ENCODE data around the gene TMEM120B. TPM values are rescaled to one million over a fixed set of nuclear protein-coding genes. Genes with fewer than 3 reads are reported as not detected.
A peak's percentile ranks its signal among the peaks of the same experiment; 100 is the strongest.

The TMEM120B gene
- total and polyA plus RNA-seq, 2 of the 13 experiments (the other 11 are each of a cell fraction or from before 2014, with no cell fraction given): 7.1 to 12.9 TPM

DNA sequence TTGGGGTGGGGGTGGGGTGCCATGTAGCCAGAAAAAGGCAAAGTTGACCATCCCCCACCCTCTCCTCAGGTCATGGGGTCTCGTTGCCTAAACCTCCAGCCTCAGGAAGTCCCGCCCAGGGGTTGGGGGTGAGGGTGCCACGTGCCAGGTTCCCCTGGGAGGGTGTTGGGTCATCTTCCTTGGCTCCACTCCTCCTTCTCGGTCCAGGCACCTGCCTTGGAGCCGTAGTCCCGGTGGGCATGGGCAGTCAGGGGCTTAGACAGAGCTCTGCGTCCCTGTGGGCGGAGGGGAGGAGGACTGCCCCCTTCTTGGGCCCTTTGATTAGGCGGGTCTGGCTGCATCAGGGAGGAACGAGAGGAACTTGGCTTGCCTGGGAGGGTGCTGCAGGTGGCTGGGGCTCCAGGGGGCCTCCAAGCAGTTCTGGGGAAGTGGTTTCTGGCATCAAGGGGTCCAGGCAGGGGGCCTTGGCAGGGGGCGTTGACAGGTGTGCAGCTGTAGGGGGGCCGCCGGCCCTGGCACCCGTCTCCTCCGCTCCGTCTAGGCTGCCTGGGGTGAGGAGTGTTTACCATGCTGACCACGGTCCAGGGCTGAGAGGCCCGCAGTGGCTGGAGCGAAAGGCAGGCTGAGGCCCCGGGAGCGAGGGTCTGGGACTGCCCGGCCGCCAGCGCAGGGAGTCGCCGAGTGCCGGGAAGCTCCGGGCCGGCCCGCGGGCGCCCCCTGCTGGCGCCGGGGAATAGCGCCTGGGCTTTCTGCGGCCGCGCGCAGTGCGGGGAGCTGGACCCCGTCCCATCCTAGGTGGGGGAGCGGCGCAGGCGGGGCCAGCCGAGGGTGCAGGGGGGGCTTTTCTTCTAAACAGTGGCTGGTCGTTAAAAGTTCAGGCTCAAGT is 99.1 kb downstream of the TMEM120B start (continued):
- TF ChIP-seq SRSF4 (IDR thresholded peaks at IDR 0.05; ENCODE audit: low read depth, low read length, poor library complexity, severe bottlenecking) (no peak), YY1 (IDR thresholded peaks at IDR 0.05; ENCODE audit: insufficient read depth, insufficient replicate concordance, low read depth, low read length) (peak; percentile 74), ARNT (IDR thresholded peaks at IDR 0.05) (no peak), TCF7L2 (IDR thresholded peaks at IDR 0.05; ENCODE audit: low read depth, low read length) (no peak), POLR2A (IDR thresholded peaks at IDR 0.05; ENCODE audit: insufficient read depth in 1 of 2, low read depth in 2 of 2, low read length in 2 of 2) (no peak), SP1 (IDR thresholded peaks at IDR 0.05) (no peak), SP1 (CRISPR knock-in tag; IDR thresholded peaks at IDR 0.05) (no peak), ZNF510 (CRISPR knock-in tag; IDR thresholded peaks at IDR 0.05; ENCODE audit: low read depth) (no peak), PHB2 (IDR thresholded peaks at IDR 0.05; ENCODE audit: partially characterized antibody) (no peak), GFI1 (CRISPR knock-in tag; IDR thresholded peaks at IDR 0.05; ENCODE audit: borderline replicate concordance) (no peak), E2F5 (CRISPR knock-in tag; conservative IDR thresholded peaks at IDR 0.05) (no peak), TGIF2 (CRISPR knock-in tag; IDR thresholded peaks at IDR 0.05) (no peak), KDM4B (CRISPR knock-in tag; IDR thresholded peaks at IDR 0.05) (no peak), KLF12 (CRISPR knock-in tag; IDR thresholded peaks at IDR 0.05; ENCODE audit: borderline replicate concordance) (no peak), CCDC6 (CRISPR knock-in tag; IDR thresholded peaks at IDR 0.05) (no peak), ZEB1 (IDR thresholded peaks at IDR 0.05; ENCODE audit: insufficient replicate concordance, low read depth) (no peak), ZBTB34 (CRISPR knock-in tag; IDR thresholded peaks at IDR 0.05) (no peak), RARA (CRISPR knock-in tag; IDR thresholded peaks at IDR 0.05) (no peak), HOMEZ (CRISPR knock-in tag; IDR thresholded peaks at IDR 0.05; ENCODE audit: low read depth) (no peak), ZBTB43 (CRISPR knock-in tag; conservative IDR thresholded peaks at IDR 0.05) (no peak), RXRB (CRISPR knock-in tag; IDR thresholded peaks at IDR 0.05; ENCODE audit: borderline replicate concordance) (no peak), HNRNPUL1 (IDR thresholded peaks at IDR 0.05; ENCODE audit: low read depth, low read length) (no peak)
- TF ChIP-seq, protein P1, sequence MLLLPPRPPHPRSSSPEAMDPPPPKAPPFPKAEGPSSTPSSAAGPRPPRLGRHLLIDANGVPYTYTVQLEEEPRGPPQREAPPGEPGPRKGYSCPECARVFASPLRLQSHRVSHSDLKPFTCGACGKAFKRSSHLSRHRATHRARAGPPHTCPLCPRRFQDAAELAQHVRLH (CRISPR knock-in tag; IDR thresholded peaks at IDR 0.05; ENCODE audit: borderline replicate concordance, low read depth): no peak; the same call in 1 of the 2 replicates
- TF ChIP-seq, protein P2, sequence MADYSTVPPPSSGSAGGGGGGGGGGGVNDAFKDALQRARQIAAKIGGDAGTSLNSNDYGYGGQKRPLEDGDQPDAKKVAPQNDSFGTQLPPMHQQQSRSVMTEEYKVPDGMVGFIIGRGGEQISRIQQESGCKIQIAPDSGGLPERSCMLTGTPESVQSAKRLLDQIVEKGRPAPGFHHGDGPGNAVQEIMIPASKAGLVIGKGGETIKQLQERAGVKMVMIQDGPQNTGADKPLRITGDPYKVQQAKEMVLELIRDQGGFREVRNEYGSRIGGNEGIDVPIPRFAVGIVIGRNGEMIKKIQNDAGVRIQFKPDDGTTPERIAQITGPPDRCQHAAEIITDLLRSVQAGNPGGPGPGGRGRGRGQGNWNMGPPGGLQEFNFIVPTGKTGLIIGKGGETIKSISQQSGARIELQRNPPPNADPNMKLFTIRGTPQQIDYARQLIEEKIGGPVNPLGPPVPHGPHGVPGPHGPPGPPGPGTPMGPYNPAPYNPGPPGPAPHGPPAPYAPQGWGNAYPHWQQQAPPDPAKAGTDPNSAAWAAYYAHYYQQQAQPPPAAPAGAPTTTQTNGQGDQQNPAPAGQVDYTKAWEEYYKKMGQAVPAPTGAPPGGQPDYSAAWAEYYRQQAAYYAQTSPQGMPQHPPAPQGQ (CRISPR knock-in tag; IDR thresholded peaks at IDR 0.05; ENCODE audit: borderline replicate concordance): no peak
